NB4 (cell line): ENCODE results near the gene FBXO48.

Experiments
- DNase-seq: peaks from one replicate; pipeline ENCODE4 v3.0.0; 2010; ENCODE audit warnings: low read depth
- H3K4me3 ChIP-seq: one replicate; pipeline ENCODE4 v1.5.1; 2011; ENCODE audit warnings: mild to moderate bottlenecking, low read depth, low read length, moderate library complexity
- CTCF ChIP-seq: IDR thresholded peaks from one replicate; pipeline ENCODE4 v1.5.1; 2012; ENCODE audit warnings: low read depth, low read length
- MAX ChIP-seq: IDR thresholded peaks from 2 replicates; pipeline ENCODE4 v1.6.1; 2011; ENCODE audit warnings: low read depth, low read length
- MYC ChIP-seq: IDR thresholded peaks from 2 replicates; pipeline ENCODE4 v1.6.1; 2011; ENCODE audit warnings: low read depth, low read length
- POLR2A ChIP-seq: IDR thresholded peaks from 2 replicates; pipeline ENCODE4 v1.6.1; 2011; ENCODE audit warnings: mild to moderate bottlenecking; ENCODE audit not compliant: insufficient read length; ENCODE audit errors: extremely low read depth

The FBXO48 gene

GRCh38 chr2:68431316-68431972 lies 35.6 kb downstream of the FBXO48 start:
- no peak overlapping the region for H3K4me3 ChIP-seq
- TF ChIP-seq POLR2A (no peak), CTCF (no peak), MAX (no peak), MYC (no peak)
- DNase-seq = no peak

GRCh38 chr2:68429311-68429826 lies 37.7 kb downstream of the FBXO48 start:
- DNase-seq = no peak
- no peak overlapping the region for H3K4me3 ChIP-seq
- no peak for TF ChIP-seq CTCF
- no peak for TF ChIP-seq MYC
- TF ChIP-seq MAX = no peak
- TF ChIP-seq POLR2A = no peak

GRCh38 chr2:68428746-68429145 lies 38.3 kb downstream of the FBXO48 start:
- TF ChIP-seq MYC (no peak), CTCF (no peak)
- DNase-seq = no peak
- no peak overlapping the region for H3K4me3 ChIP-seq

- no peak overlapping the region for H3K4me3 ChIP-seq
- no peak for TF ChIP-seq POLR2A
- no peak for TF ChIP-seq MYC
- no peak for TF ChIP-seq MAX
- TF ChIP-seq CTCF = no peak
- DNase-seq = peak; percentile 45
These were observed 39.0 kb downstream of the FBXO48 start for GRCh38 chr2:68428126-68428525.

GRCh38 chr2:68426848-68427579 lies 40.1 kb downstream of the FBXO48 start:
- TF ChIP-seq MAX (peak; percentile 84), POLR2A (no peak)
- no peak overlapping the region for H3K4me3 ChIP-seq
- peak; percentile 93 for DNase-seq

GRCh38 chr2:68426446-68426845 lies 40.6 kb downstream of the FBXO48 start:
- TF ChIP-seq CTCF (no peak), MAX (no peak), MYC (no peak), POLR2A (no peak)
- no peak for DNase-seq
- no peak overlapping the region for H3K4me3 ChIP-seq
